ENCODE measurements around the gene TEDC2. TPM values are rescaled to one million over a fixed set of nuclear protein-coding genes. Genes with fewer than 3 reads are reported as not detected.
A peak's percentile ranks its signal among the peaks of the same experiment; 100 is the strongest.

The TEDC2 gene
- total and polyA plus RNA-seq, 10 of the 15 experiments (the other 5 are each of a cell fraction or from before 2014, with no cell fraction given), result 0.23 to 47.9 (median 19.1) TPM

DNA sequence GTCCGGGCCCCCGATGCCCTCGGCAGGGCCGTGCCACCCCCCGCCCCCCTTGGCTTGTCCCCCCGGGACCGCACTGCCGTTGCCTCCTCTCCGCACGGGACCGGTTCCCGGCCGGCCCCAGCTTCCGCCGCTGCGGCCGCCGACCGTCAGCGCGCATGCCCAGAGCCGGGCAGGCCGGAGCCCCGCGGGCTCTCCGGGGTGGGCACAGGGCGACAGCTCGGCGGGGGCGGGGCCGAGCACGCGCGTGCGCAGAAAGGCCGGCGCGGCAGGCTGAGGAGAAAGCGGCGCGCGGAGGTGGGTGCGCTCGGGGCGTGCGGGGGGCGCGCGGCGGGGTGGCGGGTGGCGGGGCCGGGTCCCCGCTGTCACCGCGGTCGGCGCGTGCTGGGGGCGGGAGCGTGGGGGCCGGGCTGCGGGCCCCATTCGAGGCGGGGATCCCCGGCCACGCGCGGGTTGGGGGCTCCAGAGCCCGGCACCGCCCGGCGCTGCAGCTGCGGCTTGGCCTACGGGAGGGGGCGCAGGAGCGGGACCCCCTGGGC lies 15.0 kb downstream of the TEDC2 start, which contains the start of gene TBC1D24 (continued):
- no peak for TF ChIP-seq MEF2A (IDR thresholded peaks at IDR 0.05; ENCODE audit: insufficient read depth, low read depth, low read length)
- TF ChIP-seq, protein P1, sequence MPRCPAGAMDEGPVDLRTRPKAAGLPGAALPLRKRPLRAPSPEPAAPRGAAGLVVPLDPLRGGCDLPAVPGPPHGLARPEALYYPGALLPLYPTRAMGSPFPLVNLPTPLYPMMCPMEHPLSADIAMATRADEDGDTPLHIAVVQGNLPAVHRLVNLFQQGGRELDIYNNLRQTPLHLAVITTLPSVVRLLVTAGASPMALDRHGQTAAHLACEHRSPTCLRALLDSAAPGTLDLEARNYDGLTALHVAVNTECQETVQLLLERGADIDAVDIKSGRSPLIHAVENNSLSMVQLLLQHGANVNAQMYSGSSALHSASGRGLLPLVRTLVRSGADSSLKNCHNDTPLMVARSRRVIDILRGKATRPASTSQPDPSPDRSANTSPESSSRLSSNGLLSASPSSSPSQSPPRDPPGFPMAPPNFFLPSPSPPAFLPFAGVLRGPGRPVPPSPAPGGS (IDR thresholded peaks at IDR 0.05; ENCODE audit: borderline replicate concordance, insufficient read depth, low read depth, low read length, poor library complexity, severe bottlenecking), result no peak
- no peak for TF ChIP-seq ZNF24 (IDR thresholded peaks at IDR 0.05)
- TF ChIP-seq CHD1 (IDR thresholded peaks at IDR 0.05; ENCODE audit: low read depth, low read length), result no peak
- TF ChIP-seq, protein P2, sequence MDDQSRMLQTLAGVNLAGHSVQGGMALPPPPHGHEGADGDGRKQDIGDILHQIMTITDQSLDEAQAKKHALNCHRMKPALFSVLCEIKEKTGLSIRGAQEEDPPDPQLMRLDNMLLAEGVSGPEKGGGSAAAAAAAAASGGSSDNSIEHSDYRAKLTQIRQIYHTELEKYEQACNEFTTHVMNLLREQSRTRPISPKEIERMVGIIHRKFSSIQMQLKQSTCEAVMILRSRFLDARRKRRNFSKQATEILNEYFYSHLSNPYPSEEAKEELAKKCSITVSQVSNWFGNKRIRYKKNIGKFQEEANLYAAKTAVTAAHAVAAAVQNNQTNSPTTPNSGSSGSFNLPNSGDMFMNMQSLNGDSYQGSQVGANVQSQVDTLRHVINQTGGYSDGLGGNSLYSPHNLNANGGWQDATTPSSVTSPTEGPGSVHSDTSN (IDR thresholded peaks at IDR 0.05; ENCODE audit: insufficient replicate concordance, low read depth, low read length), result no peak
- TF ChIP-seq, protein P3, sequence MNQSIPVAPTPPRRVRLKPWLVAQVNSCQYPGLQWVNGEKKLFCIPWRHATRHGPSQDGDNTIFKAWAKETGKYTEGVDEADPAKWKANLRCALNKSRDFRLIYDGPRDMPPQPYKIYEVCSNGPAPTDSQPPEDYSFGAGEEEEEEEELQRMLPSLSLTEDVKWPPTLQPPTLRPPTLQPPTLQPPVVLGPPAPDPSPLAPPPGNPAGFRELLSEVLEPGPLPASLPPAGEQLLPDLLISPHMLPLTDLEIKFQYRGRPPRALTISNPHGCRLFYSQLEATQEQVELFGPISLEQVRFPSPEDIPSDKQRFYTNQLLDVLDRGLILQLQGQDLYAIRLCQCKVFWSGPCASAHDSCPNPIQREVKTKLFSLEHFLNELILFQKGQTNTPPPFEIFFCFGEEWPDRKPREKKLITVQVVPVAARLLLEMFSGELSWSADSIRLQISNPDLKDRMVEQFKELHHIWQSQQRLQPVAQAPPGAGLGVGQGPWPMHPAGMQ (IDR thresholded peaks at IDR 0.05; ENCODE audit: borderline replicate concordance), result no peak
- TF ChIP-seq POLR2A (IDR thresholded peaks at IDR 0.05; ENCODE audit: low read depth, low read length), result peak; percentile 79
- no peak for TF ChIP-seq SPI1 (IDR thresholded peaks at IDR 0.05; ENCODE audit: borderline replicate concordance, insufficient read depth, low read depth, low read length)
- TF ChIP-seq DPF2 (IDR thresholded peaks at IDR 0.05), result no peak
- no peak for TF ChIP-seq CEBPB (IDR thresholded peaks at IDR 0.05; ENCODE audit: borderline replicate concordance in 1 of 2, low read depth in 2 of 2, low read length in 2 of 2)
- TF ChIP-seq KLF5 (IDR thresholded peaks at IDR 0.05; ENCODE audit: partially characterized antibody), result no peak
- TF ChIP-seq NFYB (IDR thresholded peaks at IDR 0.05; ENCODE audit: insufficient read depth, low read depth, low read length), result no peak
- no peak for TF ChIP-seq NR2C2 (IDR thresholded peaks at IDR 0.05; ENCODE audit: borderline replicate concordance, control insufficient read depth, insufficient read length, low read depth)
- peak in 1 of 2 experiments; percentile 78; a peak in 2 of 3 replicates for TF ChIP-seq EGR1 (IDR thresholded peaks at IDR 0.05; ENCODE audit: borderline replicate concordance in 1 of 2, low read depth in 2 of 2, low read length in 2 of 2)
- no peak for TF ChIP-seq MLLT1 (IDR thresholded peaks at IDR 0.05)
- no peak for TF ChIP-seq BCL11A (IDR thresholded peaks at IDR 0.05; ENCODE audit: low read depth, low read length)
- TF ChIP-seq HDAC2 (IDR thresholded peaks at IDR 0.05), result no peak
- no peak for TF ChIP-seq MEF2B (IDR thresholded peaks at IDR 0.05; ENCODE audit: partially characterized antibody, poor library complexity, severe bottlenecking)
- no peak for TF ChIP-seq WRNIP1 (IDR thresholded peaks at IDR 0.05; ENCODE audit: borderline replicate concordance, low read depth, low read length)
- no peak for TF ChIP-seq HDGF (IDR thresholded peaks at IDR 0.05)
- no peak for TF ChIP-seq TCF7 (IDR thresholded peaks at IDR 0.05; ENCODE audit: borderline replicate concordance)

Data from GM12878 (cell line).